ENCODE results near the gene MAF. TPM values are rescaled to one million over a fixed set of nuclear protein-coding genes. Genes with fewer than 3 reads are reported as not detected.
A peak's percentile ranks its signal among the peaks of the same experiment; 100 is the strongest.

Gene MAF
- total and polyA plus RNA-seq, 5 experiments from 2014 or later, result 0.09 to 1.0 (median 0.71) TPM; not detected in 1

- DNase-seq (no peak), ATAC-seq (no peak)
- Mint-ChIP-seq H3K36me3 (peaks cover 0 to 4% (median 3%) of the 10 kb centered on the region in 3 donors), H3K4me1 (peaks cover 5 to 32% (median 16%) of the 10 kb centered on the region in 4 donors), H3K4me3 (peak overlapping the region in 4 of 10 donors; percentile 12 to 81 (median 41)), H3K9me3 (no peaks in the 10 kb centered on the region), H3K27me3 (peaks cover 14 to 66% (median 36%) of the 10 kb centered on the region in 5 donors), H3K27ac (peak overlapping the region in 1 of 10 donors; percentile 42)
- POLR2A ChIA-PET, result no interaction called here
Observed at GRCh38 chr16:79595931-79596450, 4.5 kb downstream of the MAF start.

GRCh38 chr16:79595231-79595641 is 5.3 kb downstream of the MAF start:
- Mint-ChIP-seq H3K36me3 (peaks cover 0 to 3% (median 0%) of the 10 kb centered on the region in 3 donors), H3K4me1 (peaks cover 0 to 27% (median 9%) of the 10 kb centered on the region in 4 donors), H3K9me3 (no peaks in the 10 kb centered on the region), H3K27me3 (peaks cover 11 to 66% (median 37%) of the 10 kb centered on the region in 5 donors), H3K4me3 (peak overlapping the region in 1 of 10 donors; percentile 81), H3K27ac (peak overlapping the region in 1 of 10 donors; percentile 42)
- no peak for ATAC-seq
- POLR2A ChIA-PET, result no interaction called here
- DNase-seq, result no peak

- H3K9me3 Mint-ChIP-seq, result no peaks in the 10 kb centered on the region
- H3K27me3 Mint-ChIP-seq, result peaks cover 15 to 64% (median 42%) of the 10 kb centered on the region in 5 donors
- DNase-seq (no peak), ATAC-seq (no peak)
- H3K4me1 Mint-ChIP-seq, result peaks cover 0 to 27% (median 9%) of the 10 kb centered on the region in 4 donors
- peak overlapping the region in 1 of 10 donors; percentile 42 for H3K27ac Mint-ChIP-seq
- POLR2A ChIA-PET, result no interaction called here
- H3K36me3 Mint-ChIP-seq, result peaks cover 0 to 3% (median 0%) of the 10 kb centered on the region in 3 donors
- no peak overlapping the region for H3K4me3 Mint-ChIP-seq
Observed at GRCh38 chr16:79593754-79594153, 6.8 kb downstream of the MAF start.

GRCh38 chr16:79593074-79593531 is 7.4 kb downstream of the MAF start:
- ATAC-seq (no peak), DNase-seq (no peak)
- POLR2A ChIA-PET, result no interaction called here
- H3K27me3 Mint-ChIP-seq, result peaks cover 14 to 63% (median 38%) of the 10 kb centered on the region in 5 donors
- peaks cover 0 to 24% (median 4%) of the 10 kb centered on the region in 4 donors for H3K4me1 Mint-ChIP-seq
- no peak overlapping the region for H3K4me3 Mint-ChIP-seq
- no peaks in the 10 kb centered on the region for H3K9me3 Mint-ChIP-seq
- H3K36me3 Mint-ChIP-seq, result peaks cover 0 to 2% (median 0%) of the 10 kb centered on the region in 3 donors
- H3K27ac Mint-ChIP-seq, result peak overlapping the region in 1 of 10 donors; percentile 29

GRCh38 chr16:79592186-79592585 is 8.4 kb downstream of the MAF start:
- no peak overlapping the region for H3K4me3 Mint-ChIP-seq

GRCh38 chr16:79589601-79590102 is 10.9 kb downstream of the MAF start:
- Mint-ChIP-seq H3K9me3 (no peaks in the 10 kb centered on the region), H3K36me3 (no peaks in the 10 kb centered on the region), H3K4me1 (peaks cover 0 to 7% (median 2%) of the 10 kb centered on the region in 4 donors), H3K27me3 (peaks cover 9 to 53% (median 32%) of the 10 kb centered on the region in 5 donors), H3K27ac (no peak overlapping the region), H3K4me3 (peak overlapping the region in 1 of 10 donors; percentile 12)
- POLR2A ChIA-PET, result no interaction called here
- no peak for DNase-seq
- ATAC-seq, result no peak

More at GRCh38 chr16:79592186-79592585, 8.4 kb downstream of the MAF start:
- Mint-ChIP-seq H3K36me3 (no peaks in the 10 kb centered on the region), H3K27ac (peak overlapping the region in 1 of 10 donors; percentile 29), H3K9me3 (no peaks in the 10 kb centered on the region), H3K4me1 (peaks cover 0 to 19% (median 2%) of the 10 kb centered on the region in 4 donors), H3K27me3 (peaks cover 13 to 67% (median 42%) of the 10 kb centered on the region in 5 donors)
- POLR2A ChIA-PET, result no interaction called here
- ATAC-seq, result no peak
- no peak for DNase-seq

- Mint-ChIP-seq H3K4me1 (peaks cover 0 to 7% (median 2%) of the 10 kb centered on the region in 4 donors), H3K4me3 (no peak overlapping the region), H3K27me3 (peaks cover 13 to 42% (median 32%) of the 10 kb centered on the region in 5 donors), H3K36me3 (no peaks in the 10 kb centered on the region), H3K9me3 (no peaks in the 10 kb centered on the region), H3K27ac (no peak overlapping the region)
- POLR2A ChIA-PET, result no interaction called here
- no peak for ATAC-seq
- DNase-seq, result no peak
Observed at GRCh38 chr16:79587897-79588296, 12.6 kb downstream of the MAF start.

GRCh38 chr16:79587296-79587695 is 13.2 kb downstream of the MAF start:
- H3K4me3 Mint-ChIP-seq, result no peak overlapping the region
- H3K9me3 Mint-ChIP-seq, result no peaks in the 10 kb centered on the region
- no peak overlapping the region for H3K27ac Mint-ChIP-seq
- H3K36me3 Mint-ChIP-seq, result no peaks in the 10 kb centered on the region
- no peak for DNase-seq
- peaks cover 14 to 36% (median 31%) of the 10 kb centered on the region in 5 donors for H3K27me3 Mint-ChIP-seq
- ATAC-seq, result no peak
- peaks cover 0 to 7% (median 2%) of the 10 kb centered on the region in 4 donors for H3K4me1 Mint-ChIP-seq
- POLR2A ChIA-PET, result interaction anchor here (0.6 kb wide), 1 partner anchor 491 kb away, joined by 3 read pairs; no protein-coding TSS in a partner anchor

GRCh38 chr16:79582789-79583188 is 17.7 kb downstream of the MAF start:
- peaks cover 8 to 35% (median 11%) of the 10 kb centered on the region in 5 donors for H3K27me3 Mint-ChIP-seq
- no peak for DNase-seq
- ATAC-seq, result no peak
- H3K4me3 Mint-ChIP-seq, result no peak overlapping the region
- no peaks in the 10 kb centered on the region for H3K36me3 Mint-ChIP-seq
- no peak overlapping the region for H3K27ac Mint-ChIP-seq
- POLR2A ChIA-PET, result no interaction called here
- H3K4me1 Mint-ChIP-seq, result no peaks in the 10 kb centered on the region
- no peaks in the 10 kb centered on the region for H3K9me3 Mint-ChIP-seq

GRCh38 chr16:79580453-79581191 is 19.9 kb downstream of the MAF start:
- DNase-seq, result no peak
- no peak overlapping the region for H3K4me3 Mint-ChIP-seq
- no peak for ATAC-seq
- H3K27me3 Mint-ChIP-seq, result peaks cover 7 to 40% (median 13%) of the 10 kb centered on the region in 5 donors
- no peaks in the 10 kb centered on the region for H3K36me3 Mint-ChIP-seq
- no peaks in the 10 kb centered on the region for H3K9me3 Mint-ChIP-seq
- no peaks in the 10 kb centered on the region for H3K4me1 Mint-ChIP-seq
- POLR2A ChIA-PET, result no interaction called here
- H3K27ac Mint-ChIP-seq, result no peak overlapping the region

GRCh38 chr16:79576602-79577001 is 23.9 kb downstream of the MAF start:
- Mint-ChIP-seq H3K9me3 (no peaks in the 10 kb centered on the region), H3K27me3 (peaks cover 7 to 43% (median 14%) of the 10 kb centered on the region in 5 donors), H3K4me3 (no peak overlapping the region), H3K36me3 (no peaks in the 10 kb centered on the region), H3K4me1 (no peaks in the 10 kb centered on the region), H3K27ac (no peak overlapping the region)
- ATAC-seq (no peak), DNase-seq (no peak)
- POLR2A ChIA-PET, result no interaction called here

GRCh38 chr16:79573884-79574283 is 26.7 kb downstream of the MAF start:
- peaks cover 0 to 4% (median 0%) of the 10 kb centered on the region in 4 donors for H3K4me1 Mint-ChIP-seq
- no peak overlapping the region for H3K4me3 Mint-ChIP-seq
- POLR2A ChIA-PET, result no interaction called here
- H3K9me3 Mint-ChIP-seq, result no peaks in the 10 kb centered on the region
- H3K36me3 Mint-ChIP-seq, result no peaks in the 10 kb centered on the region
- H3K27me3 Mint-ChIP-seq, result peaks cover 14 to 38% (median 15%) of the 10 kb centered on the region in 5 donors
- no peak for DNase-seq
- ATAC-seq, result no peak
- peak overlapping the region in 1 of 10 donors; percentile 71 for H3K27ac Mint-ChIP-seq

GRCh38 chr16:79573071-79573470 is 27.5 kb downstream of the MAF start:
- H3K9me3 Mint-ChIP-seq, result no peaks in the 10 kb centered on the region
- H3K27ac Mint-ChIP-seq, result no peak overlapping the region
- peaks cover 14 to 38% (median 15%) of the 10 kb centered on the region in 5 donors for H3K27me3 Mint-ChIP-seq
- peaks cover 0 to 4% (median 0%) of the 10 kb centered on the region in 4 donors for H3K4me1 Mint-ChIP-seq
- ATAC-seq (no peak), DNase-seq (no peak)
- no peaks in the 10 kb centered on the region for H3K36me3 Mint-ChIP-seq
- POLR2A ChIA-PET, result interaction anchor here (0.6 kb wide), 1 partner anchor 56 kb away, joined by 4 read pairs; no protein-coding TSS in a partner anchor
- H3K4me3 Mint-ChIP-seq, result no peak overlapping the region
